Liver (tissue), 9 donors: ENCODE measurements around the gene INTS1. TPM values are rescaled to one million over a fixed set of nuclear protein-coding genes. Genes with fewer than 3 reads are reported as not detected.

Experiments
- DNase-seq: peaks from one replicate; pipeline ENCODE4 v3.0.0-alpha.2; 2017; ENCODE audit warnings: low spot score
- H3K27ac ChIP-seq, 2 donors: one replicate each; pipeline ENCODE4 v1.7.0; 2013; ENCODE audit warnings: inconsistent platforms in 2 of 2, low read length in 2 of 2, control low read depth in 1 of 2, low read depth in 1 of 2, mild to moderate bottlenecking in 1 of 2
- H3K27me3 ChIP-seq, 4 donors: one replicate each; pipeline versions ENCODE4 v1.6.1 to v1.7.0; 2013; ENCODE audit warnings: low read length in 3 of 4, inconsistent platforms in 1 of 4, mild to moderate bottlenecking in 1 of 4, moderate library complexity in 1 of 4; ENCODE audit not compliant: control insufficient read depth in 4 of 4, insufficient read depth in 4 of 4
- H3K36me3 ChIP-seq, 4 donors: one replicate each; pipeline versions ENCODE4 v1.6.1 to v1.7.0; 2013; ENCODE audit warnings: low read length in 3 of 4, mild to moderate bottlenecking in 3 of 4, low read depth in 1 of 4, moderate library complexity in 1 of 4; ENCODE audit not compliant: control insufficient read depth in 4 of 4, insufficient read depth in 3 of 4
- H3K4me1 ChIP-seq, 4 donors: one replicate each; pipeline versions ENCODE4 v1.6.1 to v1.7.0; 2013; ENCODE audit warnings: low read length in 3 of 4, mild to moderate bottlenecking in 3 of 4, moderate library complexity in 1 of 4; ENCODE audit not compliant: control insufficient read depth in 4 of 4, insufficient read depth in 4 of 4
- H3K4me3 ChIP-seq, 3 donors: one replicate each; pipeline versions ENCODE4 v1.6.1 to v1.7.0; 2013; ENCODE audit warnings: low read length in 3 of 3, control low read depth in 1 of 3, low read depth in 1 of 3, mild to moderate bottlenecking in 1 of 3
- H3K9ac ChIP-seq, 2 donors: one replicate each; pipeline ENCODE4 v1.7.0; 2013; ENCODE audit warnings: low read length in 2 of 2, mild to moderate bottlenecking in 2 of 2, moderate library complexity in 2 of 2, control low read depth in 1 of 2, low read depth in 1 of 2
- H3K9me3 ChIP-seq, 4 donors: one replicate each; pipeline versions ENCODE4 v1.6.1 to v1.7.0; 2013; ENCODE audit warnings: low read length in 3 of 4; ENCODE audit not compliant: control insufficient read depth in 4 of 4
- ATF3 ChIP-seq: IDR thresholded peaks from 2 replicates; pipeline ENCODE4 v1.6.1; 2016; ENCODE audit warnings: antibody characterized with exemption
- CTCF ChIP-seq: fragments of 150-350 bp; IDR thresholded peaks from 2 replicates; pipeline ENCODE4 v1.5.1; 2017; ENCODE audit warnings: improper control_type of control experiment, low read depth, low read length; ENCODE audit not compliant: missing input control
- EGR1 ChIP-seq, 2 donors: IDR thresholded peaks; 2 replicates each; pipeline ENCODE4 v1.6.1; 2016 to 2018; ENCODE audit warnings: antibody characterized with exemption in 2 of 2, low read depth in 2 of 2
- FOXA1 ChIP-seq: IDR thresholded peaks from 2 replicates; pipeline ENCODE4 v1.6.1; 2016; ENCODE audit warnings: antibody characterized with exemption
- FOXA2 ChIP-seq: IDR thresholded peaks from 2 replicates; pipeline ENCODE4 v1.6.1; 2016; ENCODE audit warnings: antibody characterized with exemption
- GABPA ChIP-seq, 2 donors: IDR thresholded peaks in 1 of 2; conservative IDR thresholded peaks in 1 of 2; 2 replicates each; pipeline ENCODE4 v1.6.1; 2016; ENCODE audit warnings: antibody characterized with exemption in 2 of 2, mild to moderate bottlenecking in 1 of 2, moderate library complexity in 1 of 2
- HNF4A ChIP-seq, 2 donors: conservative IDR thresholded peaks; 2 replicates each; pipeline ENCODE4 v1.6.1; 2016; ENCODE audit warnings: antibody characterized with exemption in 2 of 2, mild to moderate bottlenecking in 2 of 2
- HNF4G ChIP-seq: IDR thresholded peaks from 2 replicates; pipeline ENCODE4 v1.6.1; 2016; ENCODE audit warnings: antibody characterized with exemption
- JUND ChIP-seq, 2 donors: IDR thresholded peaks; 2 replicates each; pipeline ENCODE4 v1.6.1; 2016; ENCODE audit warnings: antibody characterized with exemption in 2 of 2
- MAX ChIP-seq: IDR thresholded peaks from 2 replicates; pipeline ENCODE4 v1.6.1; 2016; ENCODE audit warnings: antibody characterized with exemption
- NR2F2 ChIP-seq: IDR thresholded peaks from 2 replicates; pipeline ENCODE4 v1.6.1; 2016; ENCODE audit warnings: antibody characterized with exemption
- RAD21 ChIP-seq, 2 donors: IDR thresholded peaks; 2 replicates each; pipeline ENCODE4 v1.6.1; 2016; ENCODE audit warnings: antibody characterized with exemption in 2 of 2, mild to moderate bottlenecking in 2 of 2
- REST ChIP-seq: IDR thresholded peaks from 2 replicates; pipeline ENCODE4 v1.6.1; 2016; ENCODE audit warnings: antibody characterized with exemption, mild to moderate bottlenecking
- RXRA ChIP-seq, 2 donors: IDR thresholded peaks; 2 replicates each; pipeline ENCODE4 v1.6.1; 2017 to 2018; ENCODE audit warnings: antibody characterized with exemption in 2 of 2, mild to moderate bottlenecking in 1 of 2
- SP1 ChIP-seq: IDR thresholded peaks from 2 replicates; pipeline ENCODE4 v1.6.1; 2018; ENCODE audit warnings: antibody characterized with exemption, mild to moderate bottlenecking
- TAF1 ChIP-seq: conservative IDR thresholded peaks from 2 replicates; pipeline ENCODE4 v1.6.1; 2016; ENCODE audit warnings: antibody characterized with exemption, mild to moderate bottlenecking
- YY1 ChIP-seq: IDR thresholded peaks from 2 replicates; pipeline ENCODE4 v1.6.1; 2016; ENCODE audit warnings: antibody characterized with exemption, mild to moderate bottlenecking
- ZBTB33 ChIP-seq: IDR thresholded peaks from 2 replicates; pipeline ENCODE4 v1.6.1; 2016; ENCODE audit warnings: antibody characterized with exemption
- WGBS: extraction: QIAGEN DNeasy Blood & Tissue Kit; methylation state at CpG from one replicate; pipeline ENCODE4 v1.1.7; 2013; 5-methylcytosine and 5-hydroxymethylcytosine counted together
- polyA plus RNA-seq, 2 donors: library from polyadenylated mRNA; stranded (reverse) in 1 of 2; unstranded in 1 of 2; fragments of 200-250 nt in 1 of 2; fragments of >200 nt in 1 of 2; fragmentation: Nextera tagmentation in 1 of 2; extraction: Ambion mirVana in 1 of 2; gene quantifications; one replicate each; pipeline versions ENCODE4 v1.2.1 to v1.2.3, GENCODE V29; 2013 to 2015
- total RNA-seq, 2 donors: library from RNA; depleted of rRNA; stranded (reverse); fragments of >200 nt; gene quantifications; one replicate each; pipeline ENCODE4 v1.2.3, GENCODE V29; 2014
- donor health status: healthy.
- donor health status: healthy.
- donor health status: healthy.
- donor health status: healthy.
- donor health status: healthy.

Gene INTS1
- total and polyA plus RNA-seq, 4 donors = 14.6 to 37.9 (median 30.7) TPM

- no peak overlapping the region for H3K27ac ChIP-seq
- H3K9ac ChIP-seq = no peak overlapping the region
- H3K4me3 ChIP-seq = no peak overlapping the region
- DNase-seq = no peak
- H3K36me3 ChIP-seq = peaks cover 12 to 65% (median 16%) of the 10 kb centered on the region in 4 donors
- H3K4me1 ChIP-seq = peaks cover 0 to 9% (median 6%) of the 10 kb centered on the region in 4 donors
- no peak for TF ChIP-seq EGR1 (IDR thresholded peaks at IDR 0.05; ENCODE audit: low read depth in 2 of 2)
- no peaks in the 10 kb centered on the region for H3K9me3 ChIP-seq
- WGBS = 95% methylated on average over 37 of the region's 37 CpGs
- H3K27me3 ChIP-seq = no peaks in the 10 kb centered on the region
These were observed 6.8 kb downstream of the INTS1 start for GRCh38 chr7:1497293-1497927.

GRCh38 chr7:1496531-1497292 lies 7.5 kb downstream of the INTS1 start:
- peaks cover 12 to 69% (median 18%) of the 10 kb centered on the region in 4 donors for H3K36me3 ChIP-seq
- 96% methylated on average over 33 of the region's 33 CpGs for WGBS
- no peak overlapping the region for H3K4me3 ChIP-seq
- H3K4me1 ChIP-seq = peaks cover 0 to 2% (median under 1%) of the 10 kb centered on the region in 4 donors
- no peak for DNase-seq
- no peak overlapping the region for H3K27ac ChIP-seq
- TF ChIP-seq NR2F2 (no peak), YY1 (no peak), MAX (no peak), EGR1 (IDR thresholded peaks at IDR 0.05; ENCODE audit: low read depth in 2 of 2) (no peak), FOXA2 (no peak), GABPA (IDR thresholded peaks at IDR 0.05 in 1 of 2, conservative IDR thresholded peaks at IDR 0.05 in 1 of 2) (no peak), CTCF (no peak), RAD21 (IDR thresholded peaks at IDR 0.05) (no peak), ZBTB33 (no peak), HNF4G (no peak), HNF4A (conservative IDR thresholded peaks at IDR 0.05) (no peak), TAF1 (no peak), ATF3 (no peak), JUND (IDR thresholded peaks at IDR 0.05) (no peak), FOXA1 (no peak), RXRA (IDR thresholded peaks at IDR 0.05) (no peak), REST (no peak), SP1 (no peak)
- H3K27me3 ChIP-seq = no peaks in the 10 kb centered on the region
- H3K9me3 ChIP-seq = no peaks in the 10 kb centered on the region
- H3K9ac ChIP-seq = no peak overlapping the region
